ENCODE data around the gene IRF9. TPM values are rescaled to one million over a fixed set of nuclear protein-coding genes. Genes with fewer than 3 reads are reported as not detected.

IRF9 gene
- total RNA-seq, 1 experiment from 2014 or later: 27.6 TPM

- Histone ChIP-seq H3K4me2 (ENCODE audit: insufficient read depth, insufficient read length, low read length) (no peak overlapping the region), H2AK5ac (ENCODE audit: insufficient read length, low read length) (no peak overlapping the region), H3T11ph (ENCODE audit: low read length) (no peak overlapping the region), H4K20me1 (ENCODE audit: control insufficient read depth, insufficient read depth, insufficient read length) (no peaks in the 10 kb centered on the region), H3K27ac (ENCODE audit: insufficient read length, low read depth, low read length) (no peak overlapping the region), H4K91ac (ENCODE audit: insufficient read length, low read depth, low read length) (no peak overlapping the region), H3K79me2 (ENCODE audit: insufficient read depth, low read length) (peaks cover 10% of the 10 kb centered on the region; the same call in 1 of the 2 replicates), H2BK12ac (ENCODE audit: insufficient read length, low read depth, low read length) (no peak overlapping the region), H3K79me1 (ENCODE audit: insufficient read depth, low read depth, low read length, poor library complexity, severe bottlenecking) (peaks cover 7% of the 10 kb centered on the region), H3K4me1 (ENCODE audit: insufficient read depth, low read length) (no peaks in the 10 kb centered on the region), H3K4ac (ENCODE audit: low read depth, low read length) (no peak overlapping the region), H3K27me3 (ENCODE audit: insufficient read depth, low read length) (no peaks in the 10 kb centered on the region), H3K9me3 (ENCODE audit: control insufficient read depth, low read depth, low read length) (no peaks in the 10 kb centered on the region), H2BK5ac (ENCODE audit: insufficient read length, low read length) (no peak overlapping the region), H2BK120ac (ENCODE audit: low read depth, low read length, poor library complexity, severe bottlenecking) (no peak overlapping the region), H2BK20ac (ENCODE audit: low read depth, low read length, poor library complexity, severe bottlenecking) (no peak overlapping the region), H4K5ac (ENCODE audit: insufficient read length, low read depth, low read length) (no peak overlapping the region), H2BK15ac (ENCODE audit: low read depth, low read length) (no peak overlapping the region), H2AFZ (ENCODE audit: low read length) (no peak overlapping the region), H3K56ac (ENCODE audit: insufficient read length, low read depth, low read length) (no peak overlapping the region), H4K8ac (replicated peaks; ENCODE audit: insufficient read length, low read depth, low read length) (no peak overlapping the region), H3K18ac (ENCODE audit: insufficient read length, low read depth, low read length) (no peak overlapping the region), H3K23me2 (ENCODE audit: insufficient read length, low read depth, low read length, poor library complexity, severe bottlenecking) (peaks cover 19% of the 10 kb centered on the region), H3K23ac (ENCODE audit: insufficient read length, low read depth, low read length) (no peak overlapping the region), H3K9ac (ENCODE audit: extremely low read depth, insufficient read length, low read length) (no peak overlapping the region), H3K14ac (ENCODE audit: insufficient read depth, low read length) (no peak overlapping the region)
- H3K4me3 Mint-ChIP-seq: no peak overlapping the region
- no peak for DNase-seq
- peaks cover 17 to 44% (median 43%) of the 10 kb centered on the region in 3 experiments for H3K36me3 Mint-ChIP-seq (ENCODE audit: insufficient read depth in 1 of 3, low read depth in 3 of 3)
- H3K9me3 Mint-ChIP-seq: no peaks in the 10 kb centered on the region
- peaks cover 30 to 33% of the 10 kb centered on the region in 2 experiments for H3K4me1 Mint-ChIP-seq
- no peaks in the 10 kb centered on the region for H3K27me3 Mint-ChIP-seq (ENCODE audit: low read depth)
- H3K27ac Mint-ChIP-seq: no peak overlapping the region
- WGBS (ENCODE audit: extremely low coverage, insufficient read length, low lambda C conversion rate): no CpG with 5 or more reads among the region's 2 CpGs
- TF ChIP-seq CTCF (conservative IDR thresholded peaks at IDR 0.05): no peak
Observed at GRCh38 chr14:24143511-24143910, 17.6 kb upstream of the IRF9 start.

Measured in H9 (cell line).